HepG2 (cell line): ENCODE measurements around the gene ZNF341. TPM values are rescaled to one million over a fixed set of nuclear protein-coding genes. Genes with fewer than 3 reads are reported as not detected.

Source experiments
- ADNP ChIP-seq: sonication (generic); formaldehyde crosslinking; IDR thresholded peaks from 2 replicates; pipeline ENCODE4 v1.4.0; 2020; ENCODE audit warnings: missing genetic modification reagents
- CBFB ChIP-seq: sonication (generic); formaldehyde crosslinking; IDR thresholded peaks from 2 replicates; pipeline ENCODE4 v1.4.0; 2020; ENCODE audit warnings: missing genetic modification reagents
- DNMT3B ChIP-seq: conservative IDR thresholded peaks from 2 replicates; pipeline ENCODE4 v1.6.1; 2016; ENCODE audit warnings: missing biosample characterization, control low read depth
- ETV5 ChIP-seq: IDR thresholded peaks from 2 replicates; pipeline ENCODE4 v1.6.1; 2018; ENCODE audit warnings: missing biosample characterization, missing genetic modification reagents, inconsistent platforms, borderline replicate concordance
- FIP1L1 ChIP-seq: fragments of 200-400 bp; formaldehyde crosslinking; IDR thresholded peaks from 2 replicates; pipeline ENCODE4 v1.6.1; 2018; ENCODE audit warnings: low read depth, mild to moderate bottlenecking, low read length, moderate library complexity, borderline replicate concordance; ENCODE audit not compliant: insufficient read depth
- FOXJ3 ChIP-seq: sonication (generic); formaldehyde crosslinking; IDR thresholded peaks from 2 replicates; pipeline ENCODE4 v1.4.0; 2020; ENCODE audit warnings: missing genetic modification reagents, mild to moderate bottlenecking, borderline replicate concordance
- FOXP1 ChIP-seq, 2 experiments: fragments of 450-650 bp in 1 of 2; IDR thresholded peaks; 2 replicates each; pipeline ENCODE4 v1.6.1; 2017 to 2018; ENCODE audit warnings: antibody characterized with exemption in 1 of 2
- NCOA1 ChIP-seq: sonication (generic); formaldehyde crosslinking; IDR thresholded peaks from 2 replicates; pipeline ENCODE4 v1.9.0; 2021; ENCODE audit warnings: missing genetic modification reagents
- NFKB2 ChIP-seq: sonication (generic); formaldehyde crosslinking; IDR thresholded peaks from 2 replicates; pipeline ENCODE4 v1.4.0; 2020; ENCODE audit warnings: missing genetic modification reagents, borderline replicate concordance
- NR2F6 ChIP-seq, 2 experiments: IDR thresholded peaks; 2 replicates each; pipeline ENCODE4 v1.6.1; 2016; ENCODE audit warnings: antibody characterized with exemption in 1 of 2, mild to moderate bottlenecking in 1 of 2
- PHF5A ChIP-seq: IDR thresholded peaks from one replicate; pipeline ENCODE4 v1.6.1; 2018; ENCODE audit warnings: low read depth, missing genetic modification reagents; ENCODE audit not compliant: unreplicated experiment
- RELA ChIP-seq: sonication (generic); formaldehyde crosslinking; IDR thresholded peaks from 2 replicates; pipeline ENCODE4 v1.4.0; 2020; ENCODE audit warnings: missing genetic modification reagents
- SNAPC2 ChIP-seq: sonication (generic); formaldehyde crosslinking; IDR thresholded peaks from 2 replicates; pipeline ENCODE4 v1.8.1; 2022; ENCODE audit warnings: mild to moderate bottlenecking, missing genetic modification reagents
- SOX5 ChIP-seq: IDR thresholded peaks from 2 replicates; pipeline ENCODE4 v1.6.1; 2016; ENCODE audit warnings: borderline replicate concordance
- TFDP2 ChIP-seq: sonication (generic); formaldehyde crosslinking; IDR thresholded peaks from 2 replicates; pipeline ENCODE4 v1.4.0; 2020; ENCODE audit warnings: missing genetic modification reagents
- ZFP36 ChIP-seq: fragments of 150-350 bp; IDR thresholded peaks from 2 replicates; pipeline ENCODE4 v1.6.1; 2018; ENCODE audit warnings: borderline replicate concordance, low read length, low read depth; ENCODE audit not compliant: partially characterized antibody
- ZNF354B ChIP-seq: sonication (generic); formaldehyde crosslinking; IDR thresholded peaks from 2 replicates; pipeline ENCODE4 v1.8.0; 2022; ENCODE audit warnings: mild to moderate bottlenecking, missing genetic modification reagents
- polyA plus RNA-seq, 8 experiments: library from polyadenylated mRNA; depleted of rRNA in 3 of 8; stranded (reverse) in 7 of 8; unstranded in 1 of 8; fragments of >200 nt; fragmentation: Illumina TruSeq in 4 of 8; extraction: Trizol in 4 of 8; gene quantifications; 2 replicates each; pipeline versions ENCODE4 v1.2.1 to v1.2.3, GENCODE V29; 2011 to 2016; ENCODE audit warnings: low read depth in 4 of 8, missing spikeins in 1 of 8, mixed read lengths in 1 of 8; ENCODE audit not compliant: insufficient read depth in 1 of 8
- total RNA-seq, 5 experiments: library from RNA; depleted of rRNA; stranded (reverse); fragments of >200 nt; fragmentation: Illumina TruSeq; extraction: Trizol; gene quantifications; 2 replicates each; pipeline ENCODE4 v1.2.3, GENCODE V29; 2016; ENCODE audit warnings: low read depth in 1 of 5

ZNF341 gene
- total and polyA plus RNA-seq, 2 of the 13 experiments (the other 11 are each of a cell fraction or from before 2014, with no cell fraction given): 1.1 to 2.2 TPM

- TF ChIP-seq TFDP2 (CRISPR knock-in tag) (0 out of 2 replicates have a peak, but pooled peaks have one; percentile 9), ETV5 (CRISPR knock-in tag) (peak; percentile 65), NFKB2 (CRISPR knock-in tag) (no peak), PHF5A (CRISPR knock-in tag) (no peak), ZFP36 (peak; percentile 69), DNMT3B (CRISPR knock-in tag) (0 out of 2 replicates have a peak, but pooled peaks have one; percentile 25), FOXJ3 (CRISPR knock-in tag) (peak; percentile 67), SNAPC2 (peak; percentile 56; the same call in 1 of the 2 replicates), NCOA1 (CRISPR knock-in tag) (peak; percentile 82), CBFB (CRISPR knock-in tag) (peak; percentile 49; the same call in 1 of the 2 replicates), ZNF354B (CRISPR knock-in tag) (0 out of 2 replicates have a peak, but pooled peaks have one; percentile 50), SOX5 (CRISPR knock-in tag) (peak; percentile 45), ADNP (CRISPR knock-in tag) (0 out of 2 replicates have a peak, but pooled peaks have one; percentile 47), FIP1L1 (no peak), FOXP1 (IDR thresholded peaks at IDR 0.05) (no peak), FOXP1 (CRISPR knock-in tag; IDR thresholded peaks at IDR 0.05) (peak; percentile 41; the same call in 1 of the 2 replicates), NR2F6 (IDR thresholded peaks at IDR 0.05) (peak; percentile 75), NR2F6 (CRISPR knock-in tag; IDR thresholded peaks at IDR 0.05) (peak; percentile 68), RELA (CRISPR knock-in tag) (peak; percentile 75; the same call in 1 of the 2 replicates)
These were observed 42.8 kb upstream of the ZNF341 start (continued) for GRCh38 chr20:33688938-33689424.
